ENCODE data around the gene PEF1.

GRCh38 chr1:31683997-31684396 lies 39.3 kb upstream of the PEF1 start:
- peak in 1 of 3 experiments; percentile 29 for TF ChIP-seq CTCF (IDR thresholded peaks at IDR 0.05)
- TF ChIP-seq POLR2A (IDR thresholded peaks at IDR 0.05; ENCODE audit: low read depth) = no peak
